Nephron progenitor cell (in vitro differentiated cells): ENCODE data around the gene RAPGEF2.

ENCODE experiments used
- DNase-seq: peaks from one replicate; pipeline ENCODE4 v3.0.0; 2021
- H3K27ac Mint-ChIP-seq: 2 replicates; pipeline ENCODE4 v1.8.0; 2021; ENCODE audit warnings: mild to moderate bottlenecking, moderate library complexity, mixed read lengths
- H3K27me3 Mint-ChIP-seq: 2 replicates; pipeline ENCODE4 v1.8.0; 2021; ENCODE audit warnings: mild to moderate bottlenecking, low read depth, mixed read lengths; ENCODE audit not compliant: poor library complexity
- H3K36me3 Mint-ChIP-seq: 2 replicates; pipeline ENCODE4 v1.8.0; 2021; ENCODE audit warnings: low read depth, mixed read lengths
- H3K4me1 Mint-ChIP-seq: 2 replicates; pipeline ENCODE4 v1.8.0; 2021; ENCODE audit warnings: mixed read lengths
- H3K4me3 Mint-ChIP-seq: 2 replicates; pipeline ENCODE4 v1.8.0; 2021; ENCODE audit warnings: mild to moderate bottlenecking, moderate library complexity, mixed read lengths
- H3K9me3 Mint-ChIP-seq: 2 replicates; pipeline ENCODE4 v1.8.0; 2021; ENCODE audit warnings: mild to moderate bottlenecking, moderate library complexity, mixed read lengths
- CTCF ChIP-seq: fragments of 200-600 bp; sonication (generic); IDR thresholded peaks from 2 replicates; pipeline ENCODE4 v1.5.0; 2021; ENCODE audit warnings: antibody characterized with exemption

Gene RAPGEF2

GRCh38 chr4:159197260-159197884 is 94.5 kb downstream of the RAPGEF2 start:
- DNase-seq, result no peak
- peak overlapping the region; percentile 23 for H3K4me3 Mint-ChIP-seq
- H3K9me3 Mint-ChIP-seq, result no peaks in the 10 kb centered on the region
- H3K27me3 Mint-ChIP-seq, result no peaks in the 10 kb centered on the region
- no peak for TF ChIP-seq CTCF
- H3K36me3 Mint-ChIP-seq, result peaks cover 5% of the 10 kb centered on the region
- H3K27ac Mint-ChIP-seq, result peak overlapping the region; percentile 91
- peaks cover 18% of the 10 kb centered on the region for H3K4me1 Mint-ChIP-seq

GRCh38 chr4:159197885-159198269 is 95.0 kb downstream of the RAPGEF2 start:
- peaks cover 21% of the 10 kb centered on the region for H3K4me1 Mint-ChIP-seq
- H3K9me3 Mint-ChIP-seq, result no peaks in the 10 kb centered on the region
- no peaks in the 10 kb centered on the region for H3K27me3 Mint-ChIP-seq
- peak overlapping the region; percentile 91 for H3K27ac Mint-ChIP-seq
- H3K4me3 Mint-ChIP-seq, result peak overlapping the region; percentile 23
- peaks cover 5% of the 10 kb centered on the region for H3K36me3 Mint-ChIP-seq
- no peak for DNase-seq
- no peak for TF ChIP-seq CTCF

GRCh38 chr4:159199826-159200225 is 96.9 kb downstream of the RAPGEF2 start:
- Mint-ChIP-seq H3K27me3 (no peaks in the 10 kb centered on the region), H3K4me1 (peaks cover 40% of the 10 kb centered on the region), H3K4me3 (no peak overlapping the region), H3K36me3 (no peaks in the 10 kb centered on the region), H3K27ac (peak overlapping the region; percentile 24), H3K9me3 (no peaks in the 10 kb centered on the region)
- TF ChIP-seq CTCF, result no peak
- DNase-seq, result no peak

DNA sequence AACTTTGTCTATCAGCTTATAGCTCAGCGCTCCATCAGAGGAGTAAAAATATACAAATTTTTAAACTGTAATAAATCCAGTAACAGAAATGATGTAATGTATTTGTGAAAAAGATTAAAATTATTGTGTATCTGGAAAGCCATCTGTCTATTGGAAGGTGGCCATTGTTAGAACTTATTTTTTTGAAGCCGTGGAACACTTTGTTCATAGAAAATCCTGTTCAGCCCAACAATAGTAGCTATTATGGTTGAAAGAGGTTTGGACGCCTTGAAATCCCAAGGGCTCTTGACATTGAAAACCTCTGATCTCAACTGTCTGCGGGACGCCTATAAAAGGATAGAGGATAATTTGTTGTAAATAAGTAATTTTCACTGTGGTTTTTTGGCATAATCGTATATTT is 98.3 kb downstream of the RAPGEF2 start:
- no peak for TF ChIP-seq CTCF
- H3K4me3 Mint-ChIP-seq, result no peak overlapping the region
- H3K9me3 Mint-ChIP-seq, result no peaks in the 10 kb centered on the region
- H3K36me3 Mint-ChIP-seq, result no peaks in the 10 kb centered on the region
- H3K4me1 Mint-ChIP-seq, result peaks cover 40% of the 10 kb centered on the region
- H3K27ac Mint-ChIP-seq, result no peak overlapping the region
- no peak for DNase-seq
- no peaks in the 10 kb centered on the region for H3K27me3 Mint-ChIP-seq

DNA sequence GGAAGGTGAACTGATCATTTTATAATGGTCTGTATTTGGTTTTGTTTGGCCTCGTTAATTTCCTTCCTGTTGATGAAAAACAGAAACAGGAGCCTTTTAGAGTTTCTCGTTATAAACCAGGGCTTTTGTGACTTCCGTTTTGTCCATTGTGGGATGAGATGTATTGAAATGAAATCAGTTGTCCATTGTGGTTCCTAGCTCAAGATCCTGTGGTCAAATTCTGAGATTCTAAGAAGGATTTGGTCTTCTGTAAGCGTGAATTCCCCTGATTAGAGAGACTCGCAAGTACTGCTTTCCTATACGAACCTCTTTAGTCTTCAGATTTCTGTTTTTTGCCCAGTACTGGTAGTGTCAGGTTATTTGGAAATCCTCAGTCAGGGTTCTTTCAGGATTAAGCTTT is 101.7 kb downstream of the RAPGEF2 start:
- Mint-ChIP-seq H3K27ac (no peak overlapping the region), H3K27me3 (no peaks in the 10 kb centered on the region), H3K4me3 (no peak overlapping the region), H3K9me3 (no peaks in the 10 kb centered on the region), H3K4me1 (peaks cover 22% of the 10 kb centered on the region), H3K36me3 (peaks cover 14% of the 10 kb centered on the region)
- TF ChIP-seq CTCF, result no peak
- no peak for DNase-seq

DNA sequence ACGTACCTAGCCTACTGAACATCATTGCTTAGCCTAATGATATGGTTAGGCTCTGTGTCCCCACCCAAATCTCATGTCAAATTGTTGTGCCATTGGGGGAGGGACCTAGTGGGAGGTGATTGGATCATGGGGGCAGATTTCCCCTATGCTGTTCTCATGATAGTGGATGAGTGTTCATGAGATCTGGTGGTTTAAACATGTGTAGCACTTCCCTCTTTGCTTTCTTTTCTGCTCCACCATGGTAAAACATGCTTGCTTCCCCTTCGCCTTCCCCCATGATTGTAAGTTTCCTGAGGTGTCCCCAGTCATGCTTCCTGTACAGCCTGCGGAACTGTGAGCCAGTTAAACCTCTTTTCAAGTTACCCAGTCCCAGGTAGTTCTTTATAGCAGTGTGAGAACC is 102.6 kb downstream of the RAPGEF2 start:
- no peak for DNase-seq
- Mint-ChIP-seq H3K36me3 (peaks cover 14% of the 10 kb centered on the region), H3K27ac (no peak overlapping the region), H3K4me1 (peaks cover 23% of the 10 kb centered on the region), H3K27me3 (no peaks in the 10 kb centered on the region), H3K9me3 (no peaks in the 10 kb centered on the region), H3K4me3 (no peak overlapping the region)
- TF ChIP-seq CTCF, result no peak
